K562 (cell line): ENCODE data around the gene DIS3L. TPM values are rescaled to one million over a fixed set of nuclear protein-coding genes. Genes with fewer than 3 reads are reported as not detected.

ENCODE experiments used
- ATAC-seq: fragments of 200-7000 bp; cut with Tn5 transposase; 3 replicates; pipeline ENCODE4 v1.9.1; 2020; ENCODE audit warnings: moderate library complexity
- BruUV-seq: library from RNA; stranded (reverse); fragments of 400-500 nt; replicated peaks from 2 replicates; lab custom pipeline; 2021; lab: Mats Ljungman, UMichigan
- CTCF ChIA-PET: fragments of 300-600 bp; formaldehyde crosslinking; extraction: SDS; loops from one replicate; lab custom pipeline; 2021; ENCODE audit warnings: low intra/inter-chr PET ratio; lab: Yijun Ruan, JAX
- POLR2A ChIA-PET: fragments of 300-600, 350-650 bp; sonication (Branson Sonifier 250); formaldehyde crosslinking; extraction: SDS; loops from one replicate; lab custom pipeline; 2021; ENCODE audit warnings: antibody characterized with exemption, inconsistent platforms; lab: Yijun Ruan, JAX
- DNase-seq, 4 experiments: peaks; one replicate each; pipeline versions ENCODE4 v3.0.0 to v3.0.0-alpha.2; 2011 to 2018; ENCODE audit warnings: low spot score in 3 of 4, mixed read lengths in 3 of 4; ENCODE audit errors: extremely low read depth in 1 of 4
- FAIRE-seq: peaks from 2 replicates; lab custom pipeline; 2011; peaks lifted over from hg19 to GRCh38; lab: Jason Lieb, UNC
- H2AFZ ChIP-seq: 2 replicates; pipeline ENCODE4 v1.6.0; 2011; ENCODE audit warnings: low read depth, low read length, control low read depth, inconsistent platforms
- H3K27ac ChIP-seq: fragments of 200-600 bp; 3 replicates; pipeline ENCODE4 v1.8.0; 2011; ENCODE audit warnings: low read depth, mild to moderate bottlenecking, control low read depth, inconsistent platforms, low read length, moderate library complexity, mixed read lengths; ENCODE audit errors: extremely low read depth
- H3K27me3 ChIP-seq, 2 experiments: fragments of 300-600 bp in 1 of 2; 2 replicates in 1 of 2; 3 replicates in 1 of 2; pipeline versions ENCODE4 v1.6.0 to v1.8.0; 2011; ENCODE audit warnings: inconsistent platforms in 2 of 2, low read length in 2 of 2, mild to moderate bottlenecking in 1 of 2, mixed read lengths in 1 of 2, moderate library complexity in 1 of 2; ENCODE audit not compliant: control insufficient read depth in 2 of 2, insufficient read depth in 2 of 2
- H3K36me3 ChIP-seq: fragments of 300-600 bp; 3 replicates; pipeline ENCODE4 v1.8.0; 2011; ENCODE audit warnings: mild to moderate bottlenecking, low read length, inconsistent platforms; ENCODE audit not compliant: control insufficient read depth, insufficient read depth
- H3K4me1 ChIP-seq, 2 experiments: fragments of 200-600 bp in 1 of 2; replicated peaks in 1 of 2; 2 replicates in 1 of 2; 3 replicates in 1 of 2; pipeline versions ENCODE4 v1.5.1 to v1.8.0; 2011; ENCODE audit warnings: inconsistent platforms in 2 of 2, low read length in 2 of 2, mild to moderate bottlenecking in 1 of 2, mixed read lengths in 1 of 2, moderate library complexity in 1 of 2; ENCODE audit not compliant: control insufficient read depth in 2 of 2, insufficient read depth in 2 of 2
- H3K4me2 ChIP-seq: 2 replicates; pipeline ENCODE4 v1.6.1; 2011; ENCODE audit warnings: low read length, control low read depth, inconsistent platforms, mixed read lengths; ENCODE audit not compliant: insufficient read depth
- H3K4me3 ChIP-seq: fragments of 200-600 bp; sonication (generic), shearing (Covaris generic); 2 replicates; pipeline ENCODE4 v1.5.1; 2016; ENCODE audit warnings: control low read depth, inconsistent platforms
- H3K79me2 ChIP-seq: fragments of 200-600 bp; 3 replicates; pipeline ENCODE4 v1.8.0; 2011; ENCODE audit warnings: low read length, inconsistent platforms; ENCODE audit not compliant: control insufficient read depth, insufficient read depth
- H3K9ac ChIP-seq, 2 experiments: 2 replicates each; pipeline versions ENCODE4 v1.6.0 to v1.6.1; 2011; ENCODE audit warnings: low read depth in 2 of 2, low read length in 2 of 2, control low read depth in 1 of 2, inconsistent platforms in 1 of 2, mild to moderate bottlenecking in 1 of 2, mixed read lengths in 1 of 2; ENCODE audit not compliant: insufficient read depth in 1 of 2
- H3K9me1 ChIP-seq: one replicate; pipeline ENCODE4 v1.6.0; 2011; ENCODE audit warnings: inconsistent platforms, mild to moderate bottlenecking, low read length, moderate library complexity; ENCODE audit not compliant: control insufficient read depth, insufficient read depth
- H3K9me3 ChIP-seq: replicated peaks from 2 replicates; pipeline ENCODE4 v1.5.1; 2011; ENCODE audit warnings: low read depth, low read length, inconsistent platforms; ENCODE audit not compliant: control insufficient read depth, insufficient read depth
- H4K20me1 ChIP-seq: replicated peaks from 2 replicates; pipeline ENCODE4 v1.6.1; 2011; ENCODE audit warnings: low read length, inconsistent platforms, mixed read lengths; ENCODE audit not compliant: control insufficient read depth, insufficient read depth
- ATF7 ChIP-seq: fragments of 450-650 bp; IDR thresholded peaks from 2 replicates; pipeline ENCODE4 v1.7.1; 2014; ENCODE audit warnings: mild to moderate bottlenecking, moderate library complexity
- BMI1 ChIP-seq: fragments of 150-350 bp; IDR thresholded peaks from 2 replicates; pipeline ENCODE4 v1.6.1; 2014; ENCODE audit warnings: low read length
- CEBPB ChIP-seq: fragments of 450-650 bp; IDR thresholded peaks from 2 replicates; pipeline ENCODE4 v1.6.1; 2016; ENCODE audit warnings: missing genetic modification characterization, missing compliant biosample characterization
- DPF2 ChIP-seq: fragments of 450-650 bp; IDR thresholded peaks from 2 replicates; pipeline ENCODE4 v1.6.1; 2016
- ETV1 ChIP-seq: fragments of 450-650 bp; conservative IDR thresholded peaks from 2 replicates; pipeline ENCODE4 v1.6.1; 2016; ENCODE audit warnings: missing genetic modification characterization, control low read depth, low read depth, missing compliant biosample characterization
- HIVEP1 ChIP-seq: fragments of 250-450 bp; sonication (Bioruptor Pico); IDR thresholded peaks from 2 replicates; pipeline ENCODE4 v1.4.0; 2020; ENCODE audit warnings: mild to moderate bottlenecking
- ILF3 ChIP-seq: fragments of 450-650 bp; IDR thresholded peaks from 2 replicates; pipeline ENCODE4 v1.6.1; 2018; ENCODE audit warnings: antibody characterized with exemption, mild to moderate bottlenecking, moderate library complexity, borderline replicate concordance
- KLF10 ChIP-seq: fragments of 250-450 bp; sonication (Bioruptor Pico); IDR thresholded peaks from 2 replicates; pipeline ENCODE4 v1.6.1; 2021; ENCODE audit warnings: matching md5 sums
- PRPF4 ChIP-seq: fragments of 200-400 bp; formaldehyde crosslinking; IDR thresholded peaks from one replicate; pipeline ENCODE4 v1.6.1; 2017; ENCODE audit warnings: low read length, low read depth, mild to moderate bottlenecking; ENCODE audit not compliant: insufficient read depth, poor library complexity, severe bottlenecking
- RB1 ChIP-seq: fragments of 450-650 bp; IDR thresholded peaks from 2 replicates; pipeline ENCODE4 v1.6.1; 2017; ENCODE audit warnings: low read depth, mild to moderate bottlenecking
- RBM14 ChIP-seq: fragments of 200-400 bp; formaldehyde crosslinking; IDR thresholded peaks from 2 replicates; pipeline ENCODE4 v1.6.1; 2018; ENCODE audit warnings: low read depth, mild to moderate bottlenecking, low read length, moderate library complexity, borderline replicate concordance; ENCODE audit not compliant: insufficient read depth
- SAP30 ChIP-seq: fragments of 200-600 bp; sonication (generic); IDR thresholded peaks from 2 replicates; pipeline ENCODE4 v1.6.1; 2012; ENCODE audit warnings: borderline replicate concordance, low read depth, mild to moderate bottlenecking, moderate library complexity, low read length, control low read depth, inconsistent platforms; ENCODE audit not compliant: insufficient read depth, poor library complexity, severe bottlenecking
- ZFX ChIP-seq: sonication (generic); formaldehyde crosslinking; IDR thresholded peaks from 2 replicates; pipeline ENCODE4 v1.8.0; 2022; ENCODE audit warnings: mild to moderate bottlenecking, missing genetic modification reagents, moderate library complexity
- ZNF511 ChIP-seq: sonication (generic); formaldehyde crosslinking; IDR thresholded peaks from 2 replicates; pipeline ENCODE4 v1.8.0; 2022; ENCODE audit warnings: mild to moderate bottlenecking, missing genetic modification reagents
- ZNF551 ChIP-seq: fragments of 250-450 bp; sonication (Bioruptor Pico); IDR thresholded peaks from 2 replicates; pipeline ENCODE4 v1.5.0; 2021; ENCODE audit warnings: mild to moderate bottlenecking, moderate library complexity
- ZNF583 ChIP-seq: fragments of 250-450 bp; sonication (Bioruptor Pico); IDR thresholded peaks from 2 replicates; pipeline ENCODE4 v1.4.0; 2020
- WGBS: fragments of 100-300 bp; shearing (Covaris generic); methylation state at CpG from one replicate; pipeline ENCODE4 v1.1.6; 2016; ENCODE audit warnings: low coverage, mixed read lengths; ENCODE audit not compliant: insufficient coverage; ENCODE audit errors: missing lambda C conversion rate; 5-methylcytosine and 5-hydroxymethylcytosine counted together
- in situ Hi-C: fragments of 300-500 bp; cut with MboI; formaldehyde crosslinking; loops from 4 replicates; pipeline ENCODE4 v1.15.0; 2018; ENCODE audit warnings: inconsistent platforms, mixed read lengths
- intact Hi-C: fragments of 100-400 bp; cut with micrococcal nuclease; formaldehyde crosslinking; loops from 2 replicates; pipeline ENCODE4 v1.14.2; 2022
- polyA plus RNA-seq, 8 experiments: library from polyadenylated mRNA; depleted of rRNA in 4 of 8; stranded (reverse) in 5 of 8; unstranded in 3 of 8; fragments of >200 nt; fragmentation: Nextera tagmentation in 2 of 8; fragmentation: Illumina TruSeq in 1 of 8; extraction: Ambion mirVana in 2 of 8; extraction: Trizol in 1 of 8; gene quantifications; 2 replicates each; pipeline versions ENCODE4 v1.2.1 to v1.2.3, GENCODE V29; 2011 to 2014; ENCODE audit warnings: inconsistent platforms in 1 of 8, missing spikeins in 1 of 8
- total RNA-seq, 7 experiments: library from RNA; depleted of rRNA in 6 of 7; stranded (reverse); fragments of >200 nt in 6 of 7; fragmentation: Illumina TruSeq in 2 of 7; extraction: Trizol in 2 of 7; gene quantifications; 2 replicates each; pipeline versions ENCODE4 v1.2.1 to v1.2.3, GENCODE V29; 2011 to 2021; ENCODE audit warnings: low replicate concordance in 1 of 7
- TF ChIP-seq, protein P1 (sequence below): IDR thresholded peaks from 3 replicates; pipeline ENCODE4 v1.6.1; 2011; ENCODE audit warnings: borderline replicate concordance, mild to moderate bottlenecking; ENCODE audit not compliant: insufficient read length, insufficient read depth
- TF ChIP-seq, protein P2 (sequence below): fragments of 450-650 bp; IDR thresholded peaks from 2 replicates; pipeline ENCODE4 v1.6.1; 2016; ENCODE audit warnings: missing biosample characterization, missing genetic modification characterization

DIS3L gene
- total and polyA plus RNA-seq, 9 of the 15 experiments (the other 6 are each of a cell fraction or from before 2014, with no cell fraction given): 5.9 to 34.6 (median 16.9) TPM

DNA sequence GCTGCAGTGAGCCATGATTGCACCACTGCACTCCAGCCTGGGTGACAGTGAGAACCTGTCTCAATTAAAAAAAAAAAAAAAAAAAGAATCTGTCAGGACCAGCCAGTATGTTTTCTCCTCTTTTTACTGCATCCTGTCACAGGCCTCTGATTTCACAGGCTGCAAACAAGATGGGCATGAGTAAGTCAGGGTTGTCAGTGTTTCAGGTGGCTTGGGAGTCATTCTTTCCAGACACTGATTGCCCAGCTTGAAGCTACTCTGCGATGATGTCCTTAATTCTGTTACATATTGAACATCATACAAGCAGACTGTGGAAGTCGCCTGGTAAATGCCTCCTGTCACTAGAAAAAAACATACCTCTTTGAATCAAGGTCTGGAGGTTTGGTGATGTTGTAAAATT is 18.8 kb downstream of the DIS3L start (continued):
- TF ChIP-seq, protein P1, sequence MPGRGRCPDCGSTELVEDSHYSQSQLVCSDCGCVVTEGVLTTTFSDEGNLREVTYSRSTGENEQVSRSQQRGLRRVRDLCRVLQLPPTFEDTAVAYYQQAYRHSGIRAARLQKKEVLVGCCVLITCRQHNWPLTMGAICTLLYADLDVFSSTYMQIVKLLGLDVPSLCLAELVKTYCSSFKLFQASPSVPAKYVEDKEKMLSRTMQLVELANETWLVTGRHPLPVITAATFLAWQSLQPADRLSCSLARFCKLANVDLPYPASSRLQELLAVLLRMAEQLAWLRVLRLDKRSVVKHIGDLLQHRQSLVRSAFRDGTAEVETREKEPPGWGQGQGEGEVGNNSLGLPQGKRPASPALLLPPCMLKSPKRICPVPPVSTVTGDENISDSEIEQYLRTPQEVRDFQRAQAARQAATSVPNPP: no peak
- TF ChIP-seq ATF7 (no peak), ZNF583 (CRISPR knock-in tag) (no peak), KLF10 (CRISPR knock-in tag) (no peak), ZNF551 (CRISPR knock-in tag) (no peak)
- TF ChIP-seq, all 486 proteins: peak for 0

GRCh38 chr15:66323312-66323928 is 30.1 kb downstream of the DIS3L start:
- intact Hi-C loops: no loop called here
- Histone ChIP-seq H3K79me2 (no peaks in the 10 kb centered on the region), H2AFZ (no peak overlapping the region), H3K4me2 (peak overlapping the region; percentile 20; the same call in 1 of the 2 replicates), H3K4me1 (peaks cover 0 to 15% of the 10 kb centered on the region in 2 experiments; a peak in 3 of 5 replicates), H3K27me3 (no peaks in the 10 kb centered on the region), H3K9me3 (no peaks in the 10 kb centered on the region), H3K9me1 (no peaks in the 10 kb centered on the region), H3K27ac (peak overlapping the region; percentile 40), H3K9ac (no peak overlapping the region), H3K4me3 (no peak overlapping the region), H3K36me3 (peaks cover 72% of the 10 kb centered on the region), H4K20me1 (no peaks in the 10 kb centered on the region)
- WGBS: 5% methylated on average over 12 of the region's 12 CpGs
- in situ Hi-C loops: no loop called here
- FAIRE-seq: peak; percentile 97
- peak; percentile 67 to 90 (median 77) for DNase-seq
- BruUV-seq: no TSS peak
- ChIA-PET POLR2A (interaction anchor here (0.6 to 1.9 kb wide), 6 partner anchors 10 to 174 kb away, joined by 3 to 10 read pairs (median 4); partner anchors contain the start of gene SNAPC5), CTCF (interaction anchor here (0.6 kb wide), 1 partner anchor 175 kb away, joined by 4 read pairs; no protein-coding TSS in a partner anchor)
- ATAC-seq: peak; percentile 98
- TF ChIP-seq ETV1 (tag) (peak; percentile 66), DPF2 (peak; percentile 88), ZNF511 (CRISPR knock-in tag) (no peak), PRPF4 (no peak), BMI1 (no peak), ZFX (peak; percentile 47), RB1 (no peak), RBM14 (no peak), SAP30 (no peak), CEBPB (tag) (no peak), ILF3 (no peak), HIVEP1 (CRISPR knock-in tag) (no peak)
- TF ChIP-seq, protein P2, sequence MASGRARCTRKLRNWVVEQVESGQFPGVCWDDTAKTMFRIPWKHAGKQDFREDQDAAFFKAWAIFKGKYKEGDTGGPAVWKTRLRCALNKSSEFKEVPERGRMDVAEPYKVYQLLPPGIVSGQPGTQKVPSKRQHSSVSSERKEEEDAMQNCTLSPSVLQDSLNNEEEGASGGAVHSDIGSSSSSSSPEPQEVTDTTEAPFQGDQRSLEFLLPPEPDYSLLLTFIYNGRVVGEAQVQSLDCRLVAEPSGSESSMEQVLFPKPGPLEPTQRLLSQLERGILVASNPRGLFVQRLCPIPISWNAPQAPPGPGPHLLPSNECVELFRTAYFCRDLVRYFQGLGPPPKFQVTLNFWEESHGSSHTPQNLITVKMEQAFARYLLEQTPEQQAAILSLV (tag): no peak
